HG02943 (cell line): ENCODE results near the gene ZNF43.
"Not testable (repeated sequence)": the region's sequence is repeated elsewhere in the genome, so short reads cannot be mapped to it uniquely, and the experiment has no call there.

Experiments used
- ATAC-seq: cut with Tn5 transposase; IDR thresholded peaks from one replicate; pipeline ENCODE4 v1.9.1; 2021; ENCODE audit warnings: mild to moderate bottlenecking, low read depth, moderate library complexity; ENCODE audit not compliant: unreplicated experiment

Gene ZNF43

GRCh38 chr19:21835810-21836444 is at the start of gene ZNF43:
Gene ZNF43, minus strand, starts transcription at chr19:21836182. Its CDS starts 144 bp downstream, at chr19:21836038.
- peak; percentile 95 for ATAC-seq

- ATAC-seq = not testable (repeated sequence)
Observed at GRCh38 chr19:21885516-21885915, 49.5 kb upstream of the ZNF43 start.

- ATAC-seq = not testable (repeated sequence)
Observed at GRCh38 chr19:21884786-21885185, 48.8 kb upstream of the ZNF43 start.

- ATAC-seq = no peak
Observed at GRCh38 chr19:21883516-21883915, 47.5 kb upstream of the ZNF43 start.

- not testable (repeated sequence) for ATAC-seq
Observed at GRCh38 chr19:21880761-21881160, 44.8 kb upstream of the ZNF43 start.

GRCh38 chr19:21878646-21879045 is 42.7 kb upstream of the ZNF43 start:
- ATAC-seq = no peak

GRCh38 chr19:21877976-21878375 is 42.0 kb upstream of the ZNF43 start:
- no peak for ATAC-seq

GRCh38 chr19:21876608-21877007 is 40.6 kb upstream of the ZNF43 start:
- not testable (repeated sequence) for ATAC-seq

GRCh38 chr19:21856773-21857514 is 21.0 kb upstream of the ZNF43 start:
- no peak for ATAC-seq

GRCh38 chr19:21851596-21852345 is 15.8 kb upstream of the ZNF43 start:
- peak; percentile 96 for ATAC-seq

- ATAC-seq = no peak
Observed at GRCh38 chr19:21850656-21851255, 14.8 kb upstream of the ZNF43 start.

- ATAC-seq = no peak
Observed at GRCh38 chr19:21848706-21849105, 12.7 kb upstream of the ZNF43 start.

GRCh38 chr19:21843081-21843480 is 7.1 kb upstream of the ZNF43 start:
- no peak for ATAC-seq

GRCh38 chr19:21841488-21842097 is 5.6 kb upstream of the ZNF43 start:
- ATAC-seq = no peak

GRCh38 chr19:21841081-21841480 is 5.1 kb upstream of the ZNF43 start:
- ATAC-seq = no peak

- ATAC-seq = no peak
Observed at GRCh38 chr19:21839976-21840375, 4.0 kb upstream of the ZNF43 start.

- ATAC-seq = no peak
Observed at GRCh38 chr19:21838646-21839045, 2.7 kb upstream of the ZNF43 start.

GRCh38 chr19:21835429-21835809 is 563 bp downstream of the ZNF43 start:
- ATAC-seq = no peak

- no peak for ATAC-seq
Observed at GRCh38 chr19:21833733-21834132, 2.2 kb downstream of the ZNF43 start.

GRCh38 chr19:21824679-21825078 is 11.3 kb downstream of the ZNF43 start:
- no peak for ATAC-seq

GRCh38 chr19:21823224-21823623 is 12.8 kb downstream of the ZNF43 start:
- ATAC-seq = no peak
